Measurements from ENCODE around the gene TATDN2.
A peak's percentile ranks its signal among the peaks of the same experiment; 100 is the strongest.

- TF ChIP-seq POLR2A (IDR thresholded peaks at IDR 0.05; ENCODE audit: low read length) (peak; percentile 54), GATA1 (IDR thresholded peaks at IDR 0.05; ENCODE audit: low read depth, low read length) (no peak)
These were observed 49.3 kb upstream of the TATDN2 start for GRCh38 chr3:10198761-10199649.
